G401 (cell line): Measurements from ENCODE around the gene WDR27. TPM values are rescaled to one million over a fixed set of nuclear protein-coding genes. Genes with fewer than 3 reads are reported as not detected.

ENCODE experiments used
- total RNA-seq: library from RNA; depleted of rRNA; stranded (reverse); fragments of >200 nt; shearing (Covaris generic); gene quantifications from 2 replicates; pipeline ENCODE4 v1.2.3, GENCODE V29; 2014; rRNA removed

WDR27 gene
- total RNA-seq, 1 experiment from 2014 or later: 20.9 TPM

Other genes starting within 250 kb of the WDR27 start
- 43.4 and 54.8 TPM in 2 replicates for gene C6orf120, start 97 bp upstream of the WDR27 start, total RNA-seq
- 43.2 and 47.4 TPM in 2 replicates for gene PHF10, start 22.5 kb upstream of the WDR27 start, total RNA-seq
- 0.37 and 1.6 TPM in 2 replicates for gene DYNLT2, start 49.5 kb upstream of the WDR27 start, total RNA-seq
- 15.8 and 26.2 TPM in 2 replicates for gene ERMARD, start 49.6 kb upstream of the WDR27 start, total RNA-seq